GM19324 (cell line): ENCODE measurements around the gene SDCCAG8.
A peak's percentile ranks its signal among the peaks of the same experiment; 100 is the strongest.

ENCODE experiments used
- ATAC-seq: cut with Tn5 transposase; IDR thresholded peaks from one replicate; pipeline ENCODE4 v1.9.1; 2021; ENCODE audit warnings: mild to moderate bottlenecking, moderate library complexity; ENCODE audit not compliant: unreplicated experiment, low FRiP score

The SDCCAG8 gene

GRCh38 chr1:243253926-243254232 lies 2.0 kb upstream of the SDCCAG8 start:
- ATAC-seq = no peak

- peak; percentile 8 for ATAC-seq
These were observed 1.5 kb upstream of the SDCCAG8 start for GRCh38 chr1:243254233-243254926.

GRCh38 chr1:243254927-243255790 lies 682 bp upstream of the SDCCAG8 start, which contains the start of gene CEP170:
Gene CEP170 (minus strand): TSS chr1:243255281. CDS start chr1:243225280, 30,001 bp downstream.
- peak; percentile 66 for ATAC-seq

GRCh38 chr1:243256590-243256989 lies 749 bp downstream of the SDCCAG8 start:
- no peak for ATAC-seq

GRCh38 chr1:243257189-243257588 lies 1.3 kb downstream of the SDCCAG8 start:
- no peak for ATAC-seq

GRCh38 chr1:243258731-243259130 lies 2.9 kb downstream of the SDCCAG8 start:
- no peak for ATAC-seq

GRCh38 chr1:243260221-243260880 lies 4.5 kb downstream of the SDCCAG8 start:
- no peak for ATAC-seq

- ATAC-seq = no peak
These were observed 5.5 kb downstream of the SDCCAG8 start for GRCh38 chr1:243261390-243261789.

- no peak for ATAC-seq
These were observed 8.9 kb downstream of the SDCCAG8 start for GRCh38 chr1:243264717-243265116.

- ATAC-seq = no peak
These were observed 10.4 kb downstream of the SDCCAG8 start for GRCh38 chr1:243266231-243266630.

- ATAC-seq = no peak
These were observed 11.6 kb downstream of the SDCCAG8 start for GRCh38 chr1:243267471-243267880.

- ATAC-seq = no peak
These were observed 12.2 kb downstream of the SDCCAG8 start for GRCh38 chr1:243267914-243268653.

GRCh38 chr1:243268751-243269460 lies 13.1 kb downstream of the SDCCAG8 start:
- ATAC-seq = peak; percentile 29

GRCh38 chr1:243269461-243269801 lies 13.6 kb downstream of the SDCCAG8 start:
- peak; percentile 63 for ATAC-seq

- no peak for ATAC-seq
These were observed 14.4 kb downstream of the SDCCAG8 start for GRCh38 chr1:243270097-243270864.

GRCh38 chr1:243271996-243272395 lies 16.2 kb downstream of the SDCCAG8 start:
- ATAC-seq = no peak

GRCh38 chr1:243272401-243272800 lies 16.6 kb downstream of the SDCCAG8 start:
- no peak for ATAC-seq

- ATAC-seq = no peak
These were observed 17.7 kb downstream of the SDCCAG8 start for GRCh38 chr1:243273506-243273905.

- ATAC-seq = no peak
These were observed 18.1 kb downstream of the SDCCAG8 start for GRCh38 chr1:243273945-243274344.
